MM.1S (cell line): ENCODE results near the gene SLC4A4.

Experiments used
- CTCF ChIP-seq: fragments of 300-600 bp; sonication (generic); IDR thresholded peaks from 2 replicates; pipeline ENCODE4 v1.5.1; 2016; ENCODE audit warnings: antibody characterized with exemption, low read length, mixed read lengths
- EZH2 ChIP-seq: fragments of 300-600 bp; sonication (generic); optimal IDR thresholded peaks from 2 replicates; pipeline ENCODE3; 2017; ENCODE audit warnings: low read depth, mild to moderate bottlenecking, antibody characterized with exemption, low read length, mixed read lengths
- EZH2phosphoT487 ChIP-seq: fragments of 300-600 bp; sonication (generic); IDR thresholded peaks from 2 replicates; pipeline ENCODE4 v1.6.1; 2018; ENCODE audit warnings: antibody characterized with exemption, low read length

GRCh38 chr4:71494539-71494938 lies 155.7 kb downstream of the SLC4A4 start:
- TF ChIP-seq CTCF (no peak), EZH2phosphoT487 (no peak), EZH2 (no peak)
